Measurements from ENCODE around the gene RBFOX2.

- TF ChIP-seq CTCF (IDR thresholded peaks at IDR 0.05): no peak
- no peak for TF ChIP-seq EZH2 (IDR thresholded peaks at IDR 0.05; ENCODE audit: borderline replicate concordance, insufficient read depth, low read depth, low read length, poor library complexity, severe bottlenecking)
Measured at GRCh38 chr22:35852076-35852475, 176.5 kb downstream of the RBFOX2 start.

Measured in B cell (primary cell).